GM19395 (cell line): ENCODE measurements around the gene ZBED3.
"Not testable (repeated sequence)": the region's sequence is repeated elsewhere in the genome, so short reads cannot be mapped to it uniquely, and the experiment has no call there.

ENCODE experiments used
- ATAC-seq: cut with Tn5 transposase; IDR thresholded peaks from one replicate; pipeline ENCODE4 v1.9.1; 2021; ENCODE audit warnings: mild to moderate bottlenecking, moderate library complexity; ENCODE audit not compliant: unreplicated experiment

The ZBED3 gene

GRCh38 chr5:77086689-77087483 is at the start of gene ZBED3:
Gene ZBED3, minus strand, starts transcription at chr5:77087285. Its CDS starts 9,407 bp downstream, at chr5:77077878.
- ATAC-seq: peak; percentile 77

DNA sequence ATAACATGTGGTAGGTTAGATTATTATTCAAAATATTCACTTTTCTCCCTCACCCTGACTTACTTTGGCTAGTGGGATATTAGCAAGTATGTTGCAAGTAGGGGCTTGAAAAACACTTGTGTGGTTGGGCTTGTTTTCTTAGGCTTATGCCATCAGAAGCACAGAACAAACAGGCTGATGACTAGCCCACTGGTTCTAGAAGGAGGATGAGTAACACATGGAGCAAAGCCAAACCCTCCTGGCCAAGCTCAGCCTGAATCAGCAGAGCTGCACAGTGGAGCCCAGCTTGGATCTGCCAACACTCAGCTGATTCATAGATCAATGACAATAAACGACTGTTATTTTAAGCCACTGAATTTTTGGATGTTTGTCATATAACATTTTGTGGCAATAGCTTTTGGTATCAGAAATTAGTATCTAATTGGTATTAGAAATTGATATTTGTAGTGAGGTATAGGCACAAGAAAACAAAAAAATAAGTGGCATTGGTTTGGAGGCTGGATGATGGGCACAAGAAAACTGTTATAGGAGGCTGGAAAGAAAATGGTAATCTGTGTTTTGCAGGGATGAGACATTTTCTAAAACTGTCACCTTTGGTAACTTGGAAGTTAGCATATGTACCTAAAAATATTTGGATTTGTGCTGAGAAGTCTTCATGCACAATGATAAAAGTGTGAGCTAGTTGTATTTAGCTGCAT is 46.1 kb upstream of the ZBED3 start:
- ATAC-seq: no peak

DNA sequence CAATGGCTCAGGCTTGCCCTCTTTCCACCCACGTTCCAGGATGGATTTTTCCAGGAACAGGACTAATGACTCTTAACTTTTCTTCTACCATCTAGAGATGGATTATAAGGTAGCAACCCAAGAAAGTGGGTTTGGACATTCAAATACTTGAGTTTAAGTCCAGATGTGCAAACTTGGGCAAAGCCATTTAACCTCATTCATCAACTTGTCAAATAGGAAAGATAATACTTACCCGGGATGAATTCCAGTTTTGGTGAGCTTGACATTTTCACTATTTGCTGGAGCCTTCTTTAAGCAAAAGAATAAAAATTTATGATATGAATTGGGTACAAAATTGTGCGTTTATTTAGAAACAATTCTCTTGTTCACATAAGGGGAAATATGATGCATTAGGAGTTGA is 44.3 kb upstream of the ZBED3 start:
- ATAC-seq: no peak

DNA sequence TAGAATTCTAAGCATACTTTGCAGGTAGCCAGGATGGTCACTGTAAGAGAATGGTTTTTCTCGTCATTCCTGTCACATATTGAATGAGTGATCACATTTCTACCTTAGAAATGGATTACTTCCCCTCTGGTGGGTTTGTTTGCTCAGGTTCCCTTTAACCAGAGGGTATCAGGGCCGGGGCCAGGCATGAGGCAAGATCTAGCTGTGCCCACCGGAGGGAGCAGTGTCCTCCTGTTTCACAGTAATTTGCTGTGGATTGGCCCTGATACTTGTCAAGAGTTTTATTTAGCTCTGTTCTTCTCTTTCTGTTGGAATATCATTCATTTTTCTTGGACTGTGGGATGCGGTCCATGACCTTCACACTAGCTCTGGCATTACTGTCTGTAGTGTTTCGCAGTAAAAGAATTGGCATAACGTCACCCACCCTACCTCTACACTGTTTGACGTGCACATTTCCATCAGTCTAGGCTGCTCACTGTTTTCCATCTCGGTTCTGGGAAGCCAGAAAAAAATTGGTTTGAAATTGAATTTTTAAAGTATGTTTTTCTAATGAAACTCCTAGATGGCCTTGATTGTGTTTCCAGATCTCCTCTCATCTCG is 42.4 kb upstream of the ZBED3 start:
- no peak for ATAC-seq

DNA sequence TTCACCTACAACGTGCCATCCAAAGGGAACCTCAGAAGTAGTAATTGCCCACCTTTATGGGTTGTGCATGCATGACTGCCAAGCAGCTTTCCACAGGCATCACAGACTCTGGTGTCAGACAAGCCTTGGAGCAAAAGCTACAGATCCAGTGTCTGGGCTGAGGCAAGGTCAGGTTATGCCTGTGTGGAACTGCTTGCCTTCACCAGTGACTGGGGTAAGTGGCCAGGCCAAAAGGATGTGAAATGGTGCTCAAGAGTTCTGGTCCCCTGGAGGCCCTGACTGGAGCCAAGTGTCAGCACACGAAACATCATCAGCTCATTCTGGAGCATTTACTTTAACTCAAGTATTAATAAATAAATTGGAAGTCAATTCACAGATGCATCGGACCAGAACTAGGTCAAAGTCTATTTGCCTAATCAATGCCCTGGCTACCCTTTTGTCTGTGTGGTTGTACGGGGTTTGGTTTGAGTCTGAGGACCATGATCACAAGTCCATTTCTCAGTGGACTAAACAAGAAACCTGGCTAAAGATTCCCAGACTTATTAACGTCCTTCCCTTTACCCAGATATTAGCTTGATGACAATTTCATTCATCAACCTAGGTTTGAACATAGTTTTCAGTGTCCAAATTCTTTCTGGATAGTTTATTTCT is 41.5 kb upstream of the ZBED3 start:
- ATAC-seq: no peak

DNA sequence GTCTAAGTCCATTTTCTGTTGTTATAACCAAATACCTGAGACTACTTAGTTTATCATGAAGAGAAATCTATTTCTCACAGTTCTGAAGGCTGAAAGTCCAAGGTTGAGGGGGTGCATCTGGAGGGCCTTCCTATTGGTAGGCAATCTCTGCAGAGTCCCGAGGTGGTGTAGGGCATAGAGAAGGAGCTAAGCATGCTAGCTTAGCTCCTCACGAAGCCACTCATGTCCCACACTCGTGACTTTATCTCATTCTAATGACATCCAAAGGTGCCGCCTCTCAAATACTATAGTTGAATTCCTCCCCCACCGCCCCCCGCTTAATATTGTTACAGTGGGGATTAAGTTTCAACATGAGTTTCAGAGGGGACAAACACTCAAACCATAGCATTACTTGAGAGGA is 36.0 kb upstream of the ZBED3 start:
- ATAC-seq: no peak

- ATAC-seq: no peak
Measured at GRCh38 chr5:77120706-77121105, 33.6 kb upstream of the ZBED3 start.

DNA sequence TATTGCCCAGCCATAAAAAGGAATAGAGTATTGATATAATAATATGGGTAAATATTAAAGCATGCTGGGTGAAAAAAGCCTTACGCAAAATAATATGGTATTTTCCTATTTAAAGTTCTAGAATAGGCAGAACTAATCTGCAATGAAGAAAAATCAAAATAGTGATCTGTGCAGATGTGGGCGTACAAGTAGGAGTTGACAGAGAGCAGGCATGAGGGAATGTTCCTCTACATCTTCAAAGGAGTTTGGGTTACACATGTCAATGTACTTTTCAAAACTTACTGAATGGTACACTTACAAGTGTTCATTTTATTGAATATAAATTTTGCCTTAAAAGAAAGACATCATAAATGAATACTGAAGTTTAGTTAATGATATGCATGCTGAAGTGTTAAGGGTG is 33.0 kb upstream of the ZBED3 start:
- ATAC-seq: no peak

DNA sequence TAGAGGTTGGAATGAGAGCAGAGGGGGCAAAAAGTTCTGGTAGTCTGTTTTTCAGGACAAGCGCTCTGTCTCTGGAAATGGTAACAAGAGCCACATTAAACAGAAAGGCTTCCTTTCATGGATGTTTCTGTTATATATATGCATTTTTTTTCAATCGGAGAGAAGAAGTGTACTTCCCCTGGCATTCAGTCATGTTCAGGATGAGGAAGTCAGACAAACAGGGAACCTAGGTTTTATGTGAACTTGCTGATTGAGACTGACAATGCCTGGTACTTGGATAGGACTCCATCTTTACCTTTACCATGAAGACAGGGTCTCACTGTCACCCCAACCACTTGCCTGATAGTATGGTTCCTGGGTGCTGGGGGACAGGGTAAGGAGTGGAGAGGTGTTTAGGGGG is 30.1 kb upstream of the ZBED3 start:
- ATAC-seq: no peak

- not testable (repeated sequence) for ATAC-seq
Measured at GRCh38 chr5:77107035-77107434, 19.9 kb upstream of the ZBED3 start.

- no peak for ATAC-seq
Measured at GRCh38 chr5:77104813-77105212, 17.7 kb upstream of the ZBED3 start.

- ATAC-seq: no peak
Measured at GRCh38 chr5:77103457-77103856, 16.4 kb upstream of the ZBED3 start.

DNA sequence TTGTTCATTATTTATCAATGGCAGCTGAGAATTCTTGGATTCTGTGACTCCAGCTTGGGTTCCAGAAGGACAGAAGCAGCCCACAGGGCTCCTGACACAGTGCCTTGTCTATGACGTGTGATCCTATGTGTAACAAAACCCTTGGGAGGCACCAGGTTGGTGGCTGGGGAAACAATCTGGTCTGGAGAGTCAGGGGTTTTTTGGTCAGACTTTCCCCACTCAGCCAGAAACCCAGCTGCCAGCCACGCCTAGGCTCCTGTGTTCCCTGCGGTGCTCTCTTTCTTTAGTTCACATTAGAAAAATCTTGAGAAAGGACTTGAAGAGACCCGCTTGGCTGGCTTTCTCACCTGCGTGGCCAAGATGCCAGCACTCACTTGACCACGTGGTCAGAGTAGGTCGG is 15.5 kb upstream of the ZBED3 start:
- no peak for ATAC-seq

- no peak for ATAC-seq
Measured at GRCh38 chr5:77101298-77101697, 14.2 kb upstream of the ZBED3 start.

- no peak for ATAC-seq
Measured at GRCh38 chr5:77095189-77095588, 8.1 kb upstream of the ZBED3 start.

DNA sequence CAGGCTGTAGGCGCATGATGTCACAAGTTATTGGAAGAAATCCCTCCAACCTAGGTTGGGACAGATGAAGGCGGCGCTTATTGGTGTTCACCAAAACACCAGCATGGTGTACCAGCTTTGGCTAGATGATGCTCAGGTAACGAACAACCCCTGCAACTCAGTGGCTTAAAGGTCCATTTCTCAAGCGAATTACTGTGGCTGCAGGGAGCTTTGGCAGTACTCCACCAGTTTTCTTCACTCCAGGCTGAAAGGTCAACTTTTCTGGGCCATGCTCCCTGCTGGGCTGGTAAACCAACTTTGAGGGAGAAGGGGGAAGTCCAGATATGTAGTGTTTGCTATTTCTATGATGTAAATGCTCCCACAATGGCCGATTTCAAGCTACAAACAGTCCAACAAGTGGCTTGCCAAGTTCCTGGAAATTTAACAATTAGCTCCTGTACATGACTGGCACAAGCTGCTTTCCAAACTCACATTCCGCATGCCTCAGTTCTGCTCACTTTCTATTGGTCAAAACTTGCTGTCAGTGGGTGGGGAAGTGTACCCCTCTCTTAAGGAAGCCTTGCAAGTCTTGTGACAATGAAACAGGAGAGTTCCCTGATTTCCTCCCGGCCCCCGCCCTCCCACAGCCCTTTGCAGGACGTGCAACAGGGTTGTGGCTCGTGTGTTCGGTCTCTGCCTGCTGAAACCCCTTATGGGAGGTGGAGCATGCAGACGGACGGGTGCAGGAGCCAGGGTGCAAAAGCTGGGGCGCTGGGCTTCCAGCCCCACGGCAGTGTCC is 588 bp upstream of the ZBED3 start:
- ATAC-seq: peak; percentile 17

- ATAC-seq: no peak
Measured at GRCh38 chr5:77086368-77086688, 757 bp downstream of the ZBED3 start.

- no peak for ATAC-seq
Measured at GRCh38 chr5:77083088-77083487, 4.0 kb downstream of the ZBED3 start.

GRCh38 chr5:77082280-77082679 is 4.8 kb downstream of the ZBED3 start:
- ATAC-seq: no peak

DNA sequence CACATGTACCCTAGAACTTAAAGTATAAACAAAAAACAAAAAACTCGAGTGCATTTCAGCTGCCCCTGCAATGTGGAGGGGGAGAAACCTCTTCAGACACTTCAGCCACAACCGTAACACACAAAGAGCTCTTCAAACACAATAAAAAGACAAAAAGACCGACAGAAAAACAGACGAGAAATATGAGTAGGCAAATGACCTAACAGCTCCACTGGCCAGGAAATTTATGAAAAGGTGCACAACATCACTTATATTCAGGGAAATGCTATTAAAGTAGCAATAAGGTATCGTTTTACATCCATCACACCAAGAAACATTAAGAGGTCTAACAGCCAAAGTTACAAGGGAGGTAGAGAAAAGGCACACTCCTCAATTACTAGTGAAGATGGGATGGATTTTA is 6.2 kb downstream of the ZBED3 start:
- no peak for ATAC-seq

DNA sequence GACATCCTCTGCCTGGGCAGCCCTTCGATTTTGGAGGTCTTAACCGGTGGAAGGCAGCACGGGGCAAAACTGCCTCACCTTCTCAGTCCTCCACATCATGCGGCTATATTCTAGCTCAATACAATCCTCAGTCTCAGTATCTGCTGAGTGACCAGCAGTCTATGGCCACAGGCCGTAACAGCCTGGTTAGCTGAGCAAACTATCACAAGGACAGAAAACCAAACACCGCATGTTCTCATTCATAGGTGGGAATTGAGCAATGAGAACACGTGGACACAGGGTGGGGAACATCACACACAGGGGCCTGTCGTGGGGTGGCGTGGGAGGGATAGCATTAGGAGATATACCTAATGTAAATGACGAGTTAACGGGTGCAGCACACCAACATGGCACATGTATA is 6.6 kb downstream of the ZBED3 start:
- not testable (repeated sequence) for ATAC-seq
